ENCODE measurements around the gene SH3RF3.

DNA sequence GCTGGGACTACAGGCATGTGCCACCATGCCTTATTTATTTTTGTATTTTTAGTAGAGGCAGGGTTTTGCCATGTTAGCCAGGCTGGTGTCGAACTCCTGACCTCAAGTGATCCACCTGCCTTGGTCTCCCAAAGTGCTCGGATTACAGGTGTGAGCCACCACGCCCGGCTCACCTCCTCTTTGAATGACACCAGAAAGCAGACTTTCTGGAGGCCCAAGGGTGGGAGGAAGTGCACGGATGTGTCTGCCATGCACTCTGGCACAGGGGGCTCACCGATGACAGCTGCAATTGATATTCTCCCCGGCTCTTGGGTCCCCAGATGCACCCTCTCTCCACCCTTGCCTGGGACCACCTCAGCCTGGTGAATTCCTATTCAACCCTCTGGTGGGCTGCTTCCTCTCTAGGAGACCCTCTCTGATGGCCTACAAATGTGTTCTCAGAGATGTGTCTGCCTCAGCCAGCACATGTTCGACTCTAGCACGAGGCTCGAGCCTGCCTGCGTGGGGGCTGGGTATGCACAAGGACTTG lies 397.5 kb downstream of the SH3RF3 start:
- TF ChIP-seq, protein P1, sequence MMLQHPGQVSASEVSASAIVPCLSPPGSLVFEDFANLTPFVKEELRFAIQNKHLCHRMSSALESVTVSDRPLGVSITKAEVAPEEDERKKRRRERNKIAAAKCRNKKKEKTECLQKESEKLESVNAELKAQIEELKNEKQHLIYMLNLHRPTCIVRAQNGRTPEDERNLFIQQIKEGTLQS (CRISPR knock-in tag; conservative IDR thresholded peaks at IDR 0.05), result no peak
- TF ChIP-seq ARID4B (CRISPR knock-in tag; IDR thresholded peaks at IDR 0.05; ENCODE audit: borderline replicate concordance) (no peak), USF1 (CRISPR knock-in tag; IDR thresholded peaks at IDR 0.05) (no peak), CTCF (IDR thresholded peaks at IDR 0.05) (no peak), EMX1 (CRISPR knock-in tag; IDR thresholded peaks at IDR 0.05) (no peak), SMAD4 (CRISPR knock-in tag; IDR thresholded peaks at IDR 0.05) (no peak), ZNF425 (CRISPR knock-in tag; conservative IDR thresholded peaks at IDR 0.05) (no peak), JUN (CRISPR knock-in tag; IDR thresholded peaks at IDR 0.05) (no peak)
- TF ChIP-seq, protein P2, sequence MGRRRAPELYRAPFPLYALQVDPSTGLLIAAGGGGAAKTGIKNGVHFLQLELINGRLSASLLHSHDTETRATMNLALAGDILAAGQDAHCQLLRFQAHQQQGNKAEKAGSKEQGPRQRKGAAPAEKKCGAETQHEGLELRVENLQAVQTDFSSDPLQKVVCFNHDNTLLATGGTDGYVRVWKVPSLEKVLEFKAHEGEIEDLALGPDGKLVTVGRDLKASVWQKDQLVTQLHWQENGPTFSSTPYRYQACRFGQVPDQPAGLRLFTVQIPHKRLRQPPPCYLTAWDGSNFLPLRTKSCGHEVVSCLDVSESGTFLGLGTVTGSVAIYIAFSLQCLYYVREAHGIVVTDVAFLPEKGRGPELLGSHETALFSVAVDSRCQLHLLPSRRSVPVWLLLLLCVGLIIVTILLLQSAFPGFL (CRISPR knock-in tag; IDR thresholded peaks at IDR 0.05; ENCODE audit: borderline replicate concordance), result no peak

All from WTC11 (cell line).